ENCODE results near the gene NAT14.

- TF ChIP-seq EZH2 (IDR thresholded peaks at IDR 0.05; ENCODE audit: low read depth, low read length, severe bottlenecking): no peak
- TF ChIP-seq BRCA1 (IDR thresholded peaks at IDR 0.05; ENCODE audit: low read depth, low read length): no peak
- no peak for TF ChIP-seq POLR2AphosphoS5 (IDR thresholded peaks at IDR 0.05; ENCODE audit: low read depth, low read length)
- TF ChIP-seq CEBPB (IDR thresholded peaks at IDR 0.05; ENCODE audit: low read depth, low read length): no peak
- TF ChIP-seq CHD7 (IDR thresholded peaks at IDR 0.05; ENCODE audit: insufficient replicate concordance, low read length): no peak
- TF ChIP-seq CREB1 (IDR thresholded peaks at IDR 0.05): no peak
- TF ChIP-seq CTCF (IDR thresholded peaks at IDR 0.05; ENCODE audit: control extremely low read depth in 1 of 3, insufficient read depth in 1 of 3, low read depth in 1 of 3, low read length in 3 of 3): no peak
These were observed 28.6 kb upstream of the NAT14 start for GRCh38 chr19:55456347-55456746.
